ENCODE data around the gene TMEM184C. TPM values are rescaled to one million over a fixed set of nuclear protein-coding genes. Genes with fewer than 3 reads are reported as not detected.

The TMEM184C gene
- total RNA-seq, 2 experiments from 2014 or later: 15.8 to 17.6 TPM

- intact Hi-C loops (cut with micrococcal nuclease; ENCODE audit: unreplicated experiment): no loop called here
- CTCF ChIA-PET (ENCODE audit: unreplicated experiment): no interaction called here
- H4K20me1 ChIP-seq (ENCODE audit: insufficient read depth, low read length): no peaks in the 10 kb centered on the region
- BruUV-seq (replicated peaks): no TSS peak
- H3K9me2 ChIP-seq (ENCODE audit: insufficient read depth, low read length): no peaks in the 10 kb centered on the region
- H3K4me2 ChIP-seq (ENCODE audit: low read length): no peak overlapping the region
- TF ChIP-seq EZH2phosphoT487 (IDR thresholded peaks at IDR 0.05; ENCODE audit: borderline replicate concordance, low read depth, low read length) (no peak), CTCF (conservative IDR thresholded peaks at IDR 0.05; ENCODE audit: low read length) (no peak)
- no peak overlapping the region for H2AFZ ChIP-seq (ENCODE audit: low read length)
- peaks cover 13% of the 10 kb centered on the region; the same call in 1 of the 2 replicates for H3K79me2 ChIP-seq (ENCODE audit: insufficient read depth, low read depth, low read length)
- H3K4me3 ChIP-seq (ENCODE audit: low read depth, low read length, poor library complexity, severe bottlenecking): no peak overlapping the region
- peaks cover 91% of the 10 kb centered on the region for H3K36me3 ChIP-seq (ENCODE audit: insufficient read depth, low read length)
- DNase-seq (ENCODE audit: low spot score): no peak
- POLR2A ChIA-PET: no interaction called here
- no peaks in the 10 kb centered on the region; the same call in 1 of the 2 replicates for H3K9me3 ChIP-seq (ENCODE audit: low read length)
- H3K27ac ChIP-seq (ENCODE audit: low read depth, low read length, poor library complexity, severe bottlenecking): no peak overlapping the region
- H3K4me1 ChIP-seq (ENCODE audit: insufficient read depth, low read length, poor library complexity, severe bottlenecking): no peaks in the 10 kb centered on the region
Observed at GRCh38 chr4:147640331-147640730, 23.1 kb downstream of the TMEM184C start.

- Histone ChIP-seq H3K4me2 (ENCODE audit: low read length) (no peak overlapping the region), H3K9me2 (ENCODE audit: insufficient read depth, low read length) (no peaks in the 10 kb centered on the region), H3K27ac (ENCODE audit: low read depth, low read length, poor library complexity, severe bottlenecking) (no peak overlapping the region), H3K4me3 (ENCODE audit: low read depth, low read length, poor library complexity, severe bottlenecking) (no peak overlapping the region), H3K4me1 (ENCODE audit: insufficient read depth, low read length, poor library complexity, severe bottlenecking) (no peaks in the 10 kb centered on the region), H4K20me1 (ENCODE audit: insufficient read depth, low read length) (no peaks in the 10 kb centered on the region), H3K79me2 (ENCODE audit: insufficient read depth, low read depth, low read length) (peaks cover 23% of the 10 kb centered on the region; the same call in 1 of the 2 replicates), H3K36me3 (ENCODE audit: insufficient read depth, low read length) (peaks cover 77% of the 10 kb centered on the region), H2AFZ (ENCODE audit: low read length) (no peak overlapping the region), H3K9me3 (ENCODE audit: low read length) (no peaks in the 10 kb centered on the region)
- ChIA-PET CTCF (ENCODE audit: unreplicated experiment) (no interaction called here), POLR2A (interaction anchor here (0.8 to 1.3 kb wide), 2 partner anchors 14 to 17 kb away, joined by 3 to 4 read pairs; no protein-coding TSS in a partner anchor)
- DNase-seq (ENCODE audit: low spot score): no peak
- intact Hi-C loops (cut with micrococcal nuclease; ENCODE audit: unreplicated experiment): no loop called here
- BruUV-seq (replicated peaks): no TSS peak
- no peak for TF ChIP-seq EZH2phosphoT487 (IDR thresholded peaks at IDR 0.05; ENCODE audit: borderline replicate concordance, low read depth, low read length)
- no peak for TF ChIP-seq CTCF (conservative IDR thresholded peaks at IDR 0.05; ENCODE audit: low read length)
Observed at GRCh38 chr4:147643616-147644015, 26.4 kb downstream of the TMEM184C start.

GRCh38 chr4:147644471-147644870, 27.3 kb downstream of the TMEM184C start:
- H3K9me3 ChIP-seq (ENCODE audit: low read length): no peaks in the 10 kb centered on the region
- intact Hi-C loops (cut with micrococcal nuclease; ENCODE audit: unreplicated experiment): no loop called here
- no TSS peak for BruUV-seq (replicated peaks)
- no peak for TF ChIP-seq EZH2phosphoT487 (IDR thresholded peaks at IDR 0.05; ENCODE audit: borderline replicate concordance, low read depth, low read length)
- TF ChIP-seq CTCF (conservative IDR thresholded peaks at IDR 0.05; ENCODE audit: low read length): no peak
- H3K79me2 ChIP-seq (ENCODE audit: insufficient read depth, low read depth, low read length): peaks cover 23% of the 10 kb centered on the region; the same call in 1 of the 2 replicates
- CTCF ChIA-PET (ENCODE audit: unreplicated experiment): interaction anchor here (1.5 kb wide), 1 partner anchor 10 kb away, joined by 3 read pairs; no protein-coding TSS in a partner anchor
- H3K4me3 ChIP-seq (ENCODE audit: low read depth, low read length, poor library complexity, severe bottlenecking): no peak overlapping the region
- peaks cover 77% of the 10 kb centered on the region for H3K36me3 ChIP-seq (ENCODE audit: insufficient read depth, low read length)
- no peak overlapping the region for H3K4me2 ChIP-seq (ENCODE audit: low read length)
- H3K4me1 ChIP-seq (ENCODE audit: insufficient read depth, low read length, poor library complexity, severe bottlenecking): no peaks in the 10 kb centered on the region
- H3K27ac ChIP-seq (ENCODE audit: low read depth, low read length, poor library complexity, severe bottlenecking): no peak overlapping the region
- H2AFZ ChIP-seq (ENCODE audit: low read length): no peak overlapping the region
- DNase-seq (ENCODE audit: low spot score): no peak
- no peaks in the 10 kb centered on the region for H3K9me2 ChIP-seq (ENCODE audit: insufficient read depth, low read length)
- POLR2A ChIA-PET: interaction anchor here (0.8 to 1.3 kb wide), 2 partner anchors 15 to 18 kb away, joined by 3 to 4 read pairs; no protein-coding TSS in a partner anchor
- no peaks in the 10 kb centered on the region for H4K20me1 ChIP-seq (ENCODE audit: insufficient read depth, low read length)

All from OCI-LY7 (cell line).